ENCODE data around the gene MYO10.

GRCh38 chr5:16983022-16983639, 47.0 kb upstream of the MYO10 start:
- TF ChIP-seq HDGF (IDR thresholded peaks at IDR 0.05; ENCODE audit: borderline replicate concordance) (no peak), SUZ12 (IDR thresholded peaks at IDR 0.05) (no peak), FOXK2 (IDR thresholded peaks at IDR 0.05) (no peak), CTBP1 (IDR thresholded peaks at IDR 0.05; ENCODE audit: borderline replicate concordance) (no peak), ELF4 (IDR thresholded peaks at IDR 0.05) (no peak), ZNF384 (IDR thresholded peaks at IDR 0.05) (no peak), FOXM1 (IDR thresholded peaks at IDR 0.05; ENCODE audit: borderline replicate concordance) (no peak), PKNOX1 (IDR thresholded peaks at IDR 0.05) (no peak), LEF1 (IDR thresholded peaks at IDR 0.05; ENCODE audit: borderline replicate concordance) (no peak), BHLHE40 (IDR thresholded peaks at IDR 0.05; ENCODE audit: borderline replicate concordance) (no peak)
